HUES6 (cell line): ENCODE results near the gene ALX4.

Experiments used
- H3K27ac ChIP-seq: 2 replicates; pipeline ENCODE4 v1.7.0; 2013; ENCODE audit warnings: low read depth, mild to moderate bottlenecking, low read length, inconsistent platforms
- H3K27me3 ChIP-seq: 2 replicates; pipeline ENCODE4 v1.6.1; 2013; ENCODE audit warnings: low read length; ENCODE audit not compliant: control insufficient read depth, insufficient read depth
- H3K36me3 ChIP-seq: 2 replicates; pipeline ENCODE4 v1.6.1; 2013; ENCODE audit warnings: low read length; ENCODE audit not compliant: control insufficient read depth, insufficient read depth
- H3K4me1 ChIP-seq: 2 replicates; pipeline ENCODE4 v1.6.1; 2013; ENCODE audit warnings: low read length; ENCODE audit not compliant: control insufficient read depth, insufficient read depth
- H3K4me3 ChIP-seq: 2 replicates; pipeline ENCODE4 v1.5.1; 2013; ENCODE audit warnings: low read depth, low read length
- H3K9ac ChIP-seq: one replicate; pipeline ENCODE4 v1.6.1; 2013; ENCODE audit warnings: mild to moderate bottlenecking, low read length
- H3K9me3 ChIP-seq: 2 replicates; pipeline ENCODE4 v1.6.1; 2013; ENCODE audit warnings: low read depth, low read length; ENCODE audit not compliant: control insufficient read depth, insufficient read depth

ALX4 gene

GRCh38 chr11:44315947-44316658, 6.2 kb upstream of the ALX4 start:
- Histone ChIP-seq H3K4me3 (peak overlapping the region; percentile 49), H3K4me1 (peaks cover 34% of the 10 kb centered on the region), H3K9ac (no peak overlapping the region), H3K9me3 (no peaks in the 10 kb centered on the region), H3K27ac (no peak overlapping the region), H3K27me3 (peaks cover 100% of the 10 kb centered on the region), H3K36me3 (no peaks in the 10 kb centered on the region)

GRCh38 chr11:44314733-44315132, 4.8 kb upstream of the ALX4 start:
- Histone ChIP-seq H3K9ac (no peak overlapping the region), H3K27ac (no peak overlapping the region), H3K4me3 (no peak overlapping the region), H3K9me3 (no peaks in the 10 kb centered on the region), H3K27me3 (peaks cover 100% of the 10 kb centered on the region), H3K36me3 (no peaks in the 10 kb centered on the region), H3K4me1 (peaks cover 31% of the 10 kb centered on the region; the same call in 1 of the 2 replicates)

- H3K36me3 ChIP-seq: no peaks in the 10 kb centered on the region
- H3K27me3 ChIP-seq: peaks cover 100% of the 10 kb centered on the region
- peaks cover 30% of the 10 kb centered on the region for H3K4me1 ChIP-seq
- H3K9me3 ChIP-seq: no peaks in the 10 kb centered on the region
- H3K4me3 ChIP-seq: no peak overlapping the region
- no peak overlapping the region for H3K27ac ChIP-seq
- H3K9ac ChIP-seq: no peak overlapping the region
Observed at GRCh38 chr11:44313761-44314489, 4.0 kb upstream of the ALX4 start.

GRCh38 chr11:44312876-44313275, 2.9 kb upstream of the ALX4 start:
- Histone ChIP-seq H3K4me1 (peaks cover 37% of the 10 kb centered on the region), H3K9me3 (no peaks in the 10 kb centered on the region), H3K36me3 (no peaks in the 10 kb centered on the region), H3K4me3 (no peak overlapping the region), H3K9ac (no peak overlapping the region), H3K27me3 (peaks cover 100% of the 10 kb centered on the region), H3K27ac (no peak overlapping the region)

- Histone ChIP-seq H3K4me1 (peaks cover 35% of the 10 kb centered on the region), H3K9me3 (no peaks in the 10 kb centered on the region), H3K4me3 (no peak overlapping the region; the same call in 1 of the 2 replicates), H3K9ac (no peak overlapping the region), H3K36me3 (no peaks in the 10 kb centered on the region), H3K27ac (no peak overlapping the region), H3K27me3 (peaks cover 100% of the 10 kb centered on the region)
Observed at GRCh38 chr11:44311339-44312261, 1.7 kb upstream of the ALX4 start.

- Histone ChIP-seq H3K4me1 (peaks cover 41% of the 10 kb centered on the region), H3K9ac (no peak overlapping the region), H3K36me3 (no peaks in the 10 kb centered on the region), H3K27ac (no peak overlapping the region), H3K9me3 (no peaks in the 10 kb centered on the region), H3K4me3 (peak overlapping the region; percentile 63), H3K27me3 (peaks cover 100% of the 10 kb centered on the region)
Observed at GRCh38 chr11:44310463-44311272, 729 bp upstream of the ALX4 start.

GRCh38 chr11:44310206-44310462, 195 bp upstream of the ALX4 start:
- Histone ChIP-seq H3K4me1 (peaks cover 45% of the 10 kb centered on the region), H3K27ac (no peak overlapping the region), H3K36me3 (no peaks in the 10 kb centered on the region), H3K4me3 (peak overlapping the region; percentile 63), H3K9me3 (no peaks in the 10 kb centered on the region), H3K27me3 (peaks cover 100% of the 10 kb centered on the region), H3K9ac (no peak overlapping the region)

GRCh38 chr11:44308923-44309477, 939 bp downstream of the ALX4 start:
- H3K27me3 ChIP-seq: peaks cover 100% of the 10 kb centered on the region
- no peak overlapping the region for H3K9ac ChIP-seq
- H3K9me3 ChIP-seq: no peaks in the 10 kb centered on the region
- peak overlapping the region; percentile 63 for H3K4me3 ChIP-seq
- no peaks in the 10 kb centered on the region for H3K36me3 ChIP-seq
- peaks cover 46% of the 10 kb centered on the region for H3K4me1 ChIP-seq
- H3K27ac ChIP-seq: no peak overlapping the region

GRCh38 chr11:44308256-44308922, 1.6 kb downstream of the ALX4 start:
- H3K4me3 ChIP-seq: peak overlapping the region; percentile 42; the same call in 1 of the 2 replicates
- H3K9me3 ChIP-seq: no peaks in the 10 kb centered on the region
- peaks cover 43% of the 10 kb centered on the region for H3K4me1 ChIP-seq
- no peak overlapping the region for H3K27ac ChIP-seq
- peak overlapping the region; percentile 17 for H3K9ac ChIP-seq
- no peaks in the 10 kb centered on the region for H3K36me3 ChIP-seq
- H3K27me3 ChIP-seq: peaks cover 100% of the 10 kb centered on the region
